HUES48 (cell line): ENCODE measurements around the gene TMPRSS9.
"Not testable (repeated sequence)": the region's sequence is repeated elsewhere in the genome, so short reads cannot be mapped to it uniquely, and the experiment has no call there.

ENCODE experiments used
- H3K27ac ChIP-seq: one replicate; pipeline ENCODE4 v1.7.0; 2013; ENCODE audit warnings: low read depth, low read length, inconsistent platforms
- H3K27me3 ChIP-seq: 2 replicates; pipeline ENCODE4 v1.6.1; 2013; ENCODE audit warnings: mild to moderate bottlenecking, low read length; ENCODE audit not compliant: control insufficient read depth, insufficient read depth
- H3K36me3 ChIP-seq: 2 replicates; pipeline ENCODE4 v1.6.1; 2013; ENCODE audit warnings: low read length; ENCODE audit not compliant: control insufficient read depth, insufficient read depth
- H3K4me1 ChIP-seq: 2 replicates; pipeline ENCODE4 v1.6.1; 2013; ENCODE audit warnings: mild to moderate bottlenecking, low read length; ENCODE audit not compliant: control insufficient read depth, insufficient read depth
- H3K4me3 ChIP-seq: 2 replicates; pipeline ENCODE4 v1.5.1; 2013; ENCODE audit warnings: mild to moderate bottlenecking, low read depth, low read length
- H3K9ac ChIP-seq: 2 replicates; pipeline ENCODE4 v1.6.1; 2013; ENCODE audit warnings: mild to moderate bottlenecking, low read depth, low read length, moderate library complexity
- H3K9me3 ChIP-seq: 2 replicates; pipeline ENCODE4 v1.6.1; 2013; ENCODE audit warnings: low read length; ENCODE audit not compliant: control insufficient read depth, insufficient read depth

The TMPRSS9 gene

DNA sequence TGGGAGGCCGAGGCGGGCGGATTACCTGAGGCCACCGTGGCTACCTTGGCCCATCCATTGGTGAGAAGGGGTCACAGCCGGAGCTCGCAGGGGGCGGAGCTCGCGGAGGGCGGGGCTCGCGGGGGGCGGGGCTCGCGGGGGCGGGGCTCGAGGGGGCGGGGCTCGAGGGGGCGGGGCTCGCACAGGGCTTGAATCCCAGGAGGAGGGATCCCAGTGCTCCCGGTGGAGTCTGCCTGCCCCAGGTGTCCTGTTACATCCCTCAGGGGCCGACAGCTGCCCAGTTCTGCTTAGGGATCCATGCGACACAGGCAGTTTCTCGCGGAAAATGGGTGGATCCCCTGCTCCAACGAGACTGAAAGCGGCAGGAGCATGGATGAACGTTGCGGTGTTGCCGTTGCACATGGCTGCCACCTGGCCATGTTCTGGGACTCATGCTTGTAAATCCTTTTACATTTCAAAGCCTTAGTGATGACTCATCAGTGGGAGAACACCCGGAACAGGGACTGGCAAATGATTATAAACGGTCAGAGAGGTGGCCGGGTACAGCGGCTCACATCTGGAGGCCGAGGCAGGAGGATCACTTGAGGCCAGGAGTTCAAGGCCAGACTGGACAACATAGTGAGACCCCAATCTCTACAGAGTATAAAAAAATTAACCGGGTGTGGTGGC is 25.1 kb downstream of the TMPRSS9 start:
- Histone ChIP-seq H3K9ac (no peak overlapping the region), H3K4me1 (no peaks in the 10 kb centered on the region), H3K36me3 (no peaks in the 10 kb centered on the region), H3K4me3 (no peak overlapping the region), H3K27me3 (no peaks in the 10 kb centered on the region), H3K27ac (peak overlapping the region; percentile 52), H3K9me3 (peaks cover 3% of the 10 kb centered on the region; the same call in 1 of the 2 replicates)

- H3K27me3 ChIP-seq = no peaks in the 10 kb centered on the region
- H3K27ac ChIP-seq = no peak overlapping the region
- H3K9me3 ChIP-seq = no peaks in the 10 kb centered on the region
- no peak overlapping the region for H3K9ac ChIP-seq
- no peaks in the 10 kb centered on the region for H3K36me3 ChIP-seq
- no peaks in the 10 kb centered on the region for H3K4me1 ChIP-seq
- no peak overlapping the region for H3K4me3 ChIP-seq
Measured at GRCh38 chr19:2387367-2388288, 27.6 kb downstream of the TMPRSS9 start.

DNA sequence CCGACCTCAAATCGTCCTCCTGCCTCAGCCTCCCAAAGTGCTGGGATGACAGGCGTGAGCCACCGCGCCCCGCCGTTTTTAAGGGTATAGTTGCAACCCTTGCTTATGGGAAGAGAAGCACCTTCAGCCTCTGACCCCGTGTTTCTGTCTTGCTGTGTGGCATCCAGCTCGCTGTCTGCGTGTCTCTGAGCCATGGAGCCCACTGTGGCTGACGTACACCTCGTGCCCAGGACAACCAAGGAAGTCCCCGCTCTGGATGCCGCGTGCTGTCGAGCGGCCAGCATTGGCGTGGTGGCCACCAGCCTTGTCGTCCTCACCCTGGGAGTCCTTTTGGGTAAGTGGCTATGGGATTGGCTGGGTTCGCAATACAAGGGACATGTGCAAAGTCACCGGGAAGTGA is 29.5 kb downstream of the TMPRSS9 start:
- Histone ChIP-seq H3K36me3 (no peaks in the 10 kb centered on the region), H3K4me3 (no peak overlapping the region), H3K4me1 (no peaks in the 10 kb centered on the region), H3K9me3 (no peaks in the 10 kb centered on the region), H3K9ac (no peak overlapping the region), H3K27ac (no peak overlapping the region), H3K27me3 (no peaks in the 10 kb centered on the region)

- H3K9ac ChIP-seq = no peak overlapping the region
- no peaks in the 10 kb centered on the region for H3K4me1 ChIP-seq
- H3K4me3 ChIP-seq = no peak overlapping the region
- no peaks in the 10 kb centered on the region for H3K36me3 ChIP-seq
- H3K9me3 ChIP-seq = no peaks in the 10 kb centered on the region
- no peaks in the 10 kb centered on the region for H3K27me3 ChIP-seq
- no peak overlapping the region for H3K27ac ChIP-seq
Measured at GRCh38 chr19:2391118-2391725, 31.2 kb downstream of the TMPRSS9 start.

- Histone ChIP-seq H3K27me3 (no peaks in the 10 kb centered on the region), H3K27ac (no peak overlapping the region), H3K9me3 (no peaks in the 10 kb centered on the region), H3K4me1 (no peaks in the 10 kb centered on the region), H3K4me3 (no peak overlapping the region), H3K36me3 (no peaks in the 10 kb centered on the region), H3K9ac (no peak overlapping the region)
Measured at GRCh38 chr19:2392366-2392765, 32.3 kb downstream of the TMPRSS9 start.

DNA sequence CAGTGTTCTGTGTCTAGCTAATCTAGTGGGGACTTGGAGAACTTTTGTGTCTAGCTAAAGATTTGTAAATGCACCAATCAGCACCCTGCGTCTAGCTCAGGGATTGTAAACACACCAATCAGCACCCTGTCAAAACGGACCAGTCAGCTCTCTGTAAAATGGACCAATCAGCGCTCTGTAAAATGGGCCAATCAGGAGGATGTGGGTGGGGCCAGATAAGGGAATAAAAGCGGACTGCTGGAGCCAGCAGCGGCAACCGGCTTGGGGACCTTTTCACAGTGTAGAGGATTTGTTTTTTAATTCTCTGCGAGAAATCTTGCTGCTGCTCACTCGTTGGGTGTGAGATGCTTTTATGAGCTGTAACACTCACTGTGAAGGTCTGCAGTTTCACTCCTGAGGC is 32.8 kb downstream of the TMPRSS9 start:
- H3K9ac ChIP-seq, H3K9me3 ChIP-seq, H3K4me1 ChIP-seq, H3K4me3 ChIP-seq, H3K27ac ChIP-seq, H3K36me3 ChIP-seq, H3K27me3 ChIP-seq: not testable (repeated sequence)

- Histone ChIP-seq H3K27me3 (no peaks in the 10 kb centered on the region), H3K9ac (no peak overlapping the region), H3K4me3 (no peak overlapping the region)
Measured at GRCh38 chr19:2394054-2394441, 34.0 kb downstream of the TMPRSS9 start.

GRCh38 chr19:2394442-2395292 is 34.6 kb downstream of the TMPRSS9 start:
- Histone ChIP-seq H3K36me3 (no peaks in the 10 kb centered on the region), H3K4me3 (no peak overlapping the region), H3K9ac (no peak overlapping the region), H3K27me3 (no peaks in the 10 kb centered on the region), H3K27ac (no peak overlapping the region), H3K9me3 (no peaks in the 10 kb centered on the region), H3K4me1 (no peaks in the 10 kb centered on the region)

More at GRCh38 chr19:2394054-2394441, 34.0 kb downstream of the TMPRSS9 start:
- no peak overlapping the region for H3K27ac ChIP-seq
- H3K4me1 ChIP-seq = no peaks in the 10 kb centered on the region
- H3K9me3 ChIP-seq = no peaks in the 10 kb centered on the region
- H3K36me3 ChIP-seq = no peaks in the 10 kb centered on the region

- not testable (repeated sequence) for H3K4me1 ChIP-seq, H3K9ac ChIP-seq, H3K36me3 ChIP-seq, H3K27me3 ChIP-seq, H3K27ac ChIP-seq, H3K4me3 ChIP-seq, H3K9me3 ChIP-seq
Measured at GRCh38 chr19:2395293-2395829, 35.3 kb downstream of the TMPRSS9 start.

DNA sequence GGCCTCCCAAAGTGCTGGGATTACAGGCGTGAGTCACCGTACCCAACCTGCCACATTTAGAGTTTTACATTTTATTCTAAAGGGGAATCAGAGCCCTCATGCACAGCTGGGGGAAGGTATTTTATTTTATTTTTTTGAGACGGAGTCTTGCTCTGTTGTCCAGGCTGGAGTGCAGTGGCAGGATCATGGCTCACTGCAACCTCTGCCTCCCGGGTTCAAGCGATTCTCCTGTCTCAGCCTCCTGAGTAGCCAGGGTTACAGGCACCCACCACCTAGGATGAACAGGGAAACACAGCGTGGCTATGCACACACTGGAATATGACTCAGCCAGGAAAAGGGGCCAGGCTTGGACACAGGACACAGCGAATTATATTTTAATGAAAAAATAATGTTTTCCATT is 37.1 kb downstream of the TMPRSS9 start:
- not testable (repeated sequence) for H3K36me3 ChIP-seq, H3K27ac ChIP-seq, H3K4me1 ChIP-seq, H3K4me3 ChIP-seq, H3K27me3 ChIP-seq, H3K9ac ChIP-seq, H3K9me3 ChIP-seq
